IMR-90 (cell line): Measurements from ENCODE around the gene ODF2. TPM values are rescaled to one million over a fixed set of nuclear protein-coding genes. Genes with fewer than 3 reads are reported as not detected.

Experiments used
- ATAC-seq: fragments of 200-7000 bp; cut with Tn5 transposase; 2 replicates; pipeline ENCODE4 v1.9.1; 2020; ENCODE audit warnings: low read depth, mild to moderate bottlenecking, moderate library complexity
- BruUV-seq: library from RNA; stranded (reverse); fragments of 400-500 nt; replicated peaks from 2 replicates; lab custom pipeline; 2021; lab: Mats Ljungman, UMichigan
- CTCF ChIA-PET: fragments of 300-600 bp; formaldehyde crosslinking; extraction: SDS; loops from one replicate; lab custom pipeline; 2021; ENCODE audit warnings: antibody characterized with exemption; lab: Yijun Ruan, JAX
- POLR2A ChIA-PET: fragments of 300-600 bp; sonication (Branson Sonifier 250); formaldehyde crosslinking; loops from one replicate; lab custom pipeline; 2022; ENCODE audit warnings: antibody characterized with exemption; ENCODE audit not compliant: unreplicated experiment; lab: Charles Lee
- DNase-seq: peaks from one replicate; pipeline ENCODE4 v3.0.0; 2013
- H2AFZ ChIP-seq: replicated peaks from 2 replicates; pipeline ENCODE3; 2013; ENCODE audit warnings: low read length, mild to moderate bottlenecking; ENCODE audit not compliant: poor library complexity
- H2AK5ac ChIP-seq: 2 replicates; pipeline ENCODE4 v1.6.1; 2013; ENCODE audit warnings: low read depth, low read length, inconsistent platforms
- H2AK9ac ChIP-seq: replicated peaks from 2 replicates; pipeline ENCODE3; 2013; ENCODE audit warnings: mild to moderate bottlenecking, low read depth, low read length, moderate library complexity; ENCODE audit not compliant: poor library complexity
- H2BK120ac ChIP-seq: 2 replicates; pipeline ENCODE4 v1.6.1; 2013; ENCODE audit warnings: low read depth, low read length, inconsistent platforms
- H2BK15ac ChIP-seq: 3 replicates; pipeline ENCODE4 v1.6.1; 2013; ENCODE audit warnings: low read depth, low read length, inconsistent platforms
- H2BK20ac ChIP-seq: 2 replicates; pipeline ENCODE4 v1.6.1; 2013; ENCODE audit warnings: low read depth, mild to moderate bottlenecking, inconsistent platforms, low read length, moderate library complexity
- H2BK5ac ChIP-seq: 2 replicates; pipeline ENCODE4 v1.6.1; 2013; ENCODE audit warnings: mild to moderate bottlenecking, low read depth, low read length, inconsistent platforms; ENCODE audit not compliant: poor library complexity, severe bottlenecking
- H3K14ac ChIP-seq: replicated peaks from 2 replicates; pipeline ENCODE4 v1.6.1; 2013; ENCODE audit warnings: low read depth, low read length, inconsistent platforms
- H3K18ac ChIP-seq: 2 replicates; pipeline ENCODE4 v1.6.1; 2013; ENCODE audit warnings: low read depth, low read length, control low read depth
- H3K23ac ChIP-seq: 2 replicates; pipeline ENCODE4 v1.6.1; 2013; ENCODE audit warnings: low read depth, low read length, inconsistent platforms
- H3K27ac ChIP-seq: 2 replicates; pipeline ENCODE4 v1.5.1; 2013; ENCODE audit warnings: mild to moderate bottlenecking, control low read depth, low read length; ENCODE audit not compliant: insufficient read depth
- H3K27me3 ChIP-seq: 2 replicates; pipeline ENCODE4 v1.6.1; 2013; ENCODE audit warnings: low read length; ENCODE audit not compliant: control insufficient read depth, insufficient read depth
- H3K36me3 ChIP-seq: 2 replicates; pipeline ENCODE4 v1.6.1; 2013; ENCODE audit warnings: low read length, mixed read lengths; ENCODE audit not compliant: control insufficient read depth, insufficient read depth
- H3K4ac ChIP-seq: 2 replicates; pipeline ENCODE4 v1.6.1; 2013; ENCODE audit warnings: low read depth, low read length, inconsistent platforms
- H3K4me1 ChIP-seq: 2 replicates; pipeline ENCODE4 v1.6.1; 2013; ENCODE audit warnings: low read length, mixed read lengths; ENCODE audit not compliant: control insufficient read depth, insufficient read depth
- H3K4me2 ChIP-seq: 2 replicates; pipeline ENCODE4 v1.6.1; 2013; ENCODE audit warnings: low read depth, mild to moderate bottlenecking, control low read depth, low read length, moderate library complexity
- H3K4me3 ChIP-seq: 2 replicates; pipeline ENCODE4 v1.5.1; 2013; ENCODE audit warnings: low read depth, mild to moderate bottlenecking, control low read depth, low read length, moderate library complexity; ENCODE audit not compliant: insufficient read depth
- H3K56ac ChIP-seq: 2 replicates; pipeline ENCODE4 v1.6.1; 2013; ENCODE audit warnings: low read length, inconsistent platforms; ENCODE audit not compliant: insufficient read depth; ENCODE audit errors: extremely low read depth
- H3K79me1 ChIP-seq, 2 experiments: 2 replicates each; pipeline ENCODE4 v1.6.1; 2013; ENCODE audit warnings: low read length in 2 of 2, inconsistent platforms in 1 of 2, low read depth in 1 of 2
- H3K9ac ChIP-seq: 2 replicates; pipeline ENCODE4 v1.6.1; 2013; ENCODE audit warnings: low read depth, low read length, control low read depth
- H3K9me1 ChIP-seq: 2 replicates; pipeline ENCODE4 v1.6.1; 2013; ENCODE audit warnings: low read length, inconsistent platforms; ENCODE audit not compliant: insufficient read depth
- H3K9me3 ChIP-seq: 2 replicates; pipeline ENCODE4 v1.6.1; 2013; ENCODE audit warnings: low read length; ENCODE audit not compliant: control insufficient read depth, insufficient read depth
- H4K20me1 ChIP-seq: 2 replicates; pipeline ENCODE4 v1.6.1; 2013; ENCODE audit warnings: low read length, inconsistent platforms; ENCODE audit not compliant: insufficient read depth
- H4K5ac ChIP-seq: 2 replicates; pipeline ENCODE4 v1.6.1; 2013; ENCODE audit warnings: mild to moderate bottlenecking, low read depth, low read length, control low read depth
- H4K8ac ChIP-seq, 2 experiments: 2 replicates each; pipeline ENCODE4 v1.6.1; 2013; ENCODE audit warnings: low read depth in 2 of 2, low read length in 2 of 2, control low read depth in 1 of 2, inconsistent platforms in 1 of 2
- H4K91ac ChIP-seq: 2 replicates; pipeline ENCODE4 v1.6.1; 2013; ENCODE audit warnings: low read depth, low read length, inconsistent platforms; ENCODE audit not compliant: insufficient read depth
- BHLHE40 ChIP-seq: fragments of 150-350 bp; IDR thresholded peaks from 2 replicates; pipeline ENCODE4 v1.6.1; 2016; ENCODE audit warnings: mild to moderate bottlenecking, low read depth, low read length
- CEBPB ChIP-seq: IDR thresholded peaks from 2 replicates; pipeline ENCODE4 v1.6.1; 2012; ENCODE audit warnings: low read depth, low read length, improper control_type of control experiment
- CHD1 ChIP-seq: IDR thresholded peaks from 2 replicates; pipeline ENCODE4 v1.6.1; 2012; ENCODE audit warnings: low read depth, low read length, improper control_type of control experiment
- CTCF ChIP-seq: conservative IDR thresholded peaks from 2 replicates; pipeline ENCODE4 v1.5.1; 2012; ENCODE audit warnings: mild to moderate bottlenecking, low read depth, low read length, improper control_type of control experiment
- FOS ChIP-seq: fragments of 150-350 bp; IDR thresholded peaks from 2 replicates; pipeline ENCODE4 v1.6.1; 2016; ENCODE audit warnings: low read depth, low read length
- MAFK ChIP-seq: IDR thresholded peaks from 2 replicates; pipeline ENCODE4 v1.6.1; 2012; ENCODE audit warnings: low read depth, low read length, improper control_type of control experiment
- MAZ ChIP-seq: IDR thresholded peaks from 2 replicates; pipeline ENCODE4 v1.6.1; 2012; ENCODE audit warnings: low read depth, mild to moderate bottlenecking, low read length, improper control_type of control experiment, moderate library complexity, borderline replicate concordance
- MXI1 ChIP-seq: IDR thresholded peaks from 2 replicates; pipeline ENCODE4 v1.6.1; 2012; ENCODE audit warnings: low read depth, mild to moderate bottlenecking, low read length, moderate library complexity, borderline replicate concordance
- NFE2L2 ChIP-seq: fragments of 150-350 bp; IDR thresholded peaks from 2 replicates; pipeline ENCODE4 v1.6.1; 2016; ENCODE audit warnings: low read depth, mild to moderate bottlenecking, low read length
- POLR2A ChIP-seq: IDR thresholded peaks from 2 replicates; pipeline ENCODE4 v1.6.1; 2012; ENCODE audit warnings: mild to moderate bottlenecking, low read depth, low read length
- RAD21 ChIP-seq: IDR thresholded peaks from 2 replicates; pipeline ENCODE4 v1.6.1; 2012; ENCODE audit warnings: low read length, improper control_type of control experiment
- RCOR1 ChIP-seq: IDR thresholded peaks from 2 replicates; pipeline ENCODE4 v1.6.1; 2012; ENCODE audit warnings: mild to moderate bottlenecking, low read length, improper control_type of control experiment; ENCODE audit not compliant: insufficient replicate concordance
- RFX5 ChIP-seq: IDR thresholded peaks from 2 replicates; pipeline ENCODE4 v1.8.0; 2012; ENCODE audit warnings: low read depth, mild to moderate bottlenecking, low read length, moderate library complexity
- SMC3 ChIP-seq: fragments of 150-350 bp; IDR thresholded peaks from 2 replicates; pipeline ENCODE4 v1.6.1; 2016; ENCODE audit warnings: low read depth, mild to moderate bottlenecking, antibody characterized with exemption, low read length, moderate library complexity
- WGBS, 2 experiments: methylation state at CpG; one replicate each; pipeline versions ENCODE4 v1.1.5 to v1.1.7; 2013; ENCODE audit warnings: missing lambda C conversion rate in 2 of 2; ENCODE audit not compliant: insufficient read length in 1 of 2; ENCODE audit errors: extremely low coverage in 2 of 2; 5-methylcytosine and 5-hydroxymethylcytosine counted together
- dilution Hi-C: fragments of 300-500 bp; cut with HindIII; formaldehyde crosslinking; loops from one replicate; pipeline ENCODE4 v1.14.3; 2018; ENCODE audit warnings: low sequenced_read_pairs; ENCODE audit not compliant: unreplicated experiment
- in situ Hi-C: fragments of 300-500 bp; cut with MboI; formaldehyde crosslinking; loops from 3 replicates; pipeline ENCODE4 v1.14.3; 2019; ENCODE audit warnings: low sequenced_read_pairs, inconsistent platforms, mixed read lengths
- intact Hi-C: fragments of 100-400 bp; cut with micrococcal nuclease; formaldehyde crosslinking; loops from 2 replicates; pipeline ENCODE4 v1.10.0; 2022
- polyA plus RNA-seq, 3 experiments: library from polyadenylated mRNA; depleted of rRNA; stranded (reverse); fragments of >200 nt; gene quantifications; 2 replicates each; pipeline ENCODE4 v1.2.3, GENCODE V29; 2012; ENCODE audit warnings: low replicate concordance in 1 of 3
- total RNA-seq: library from RNA; depleted of rRNA; stranded (reverse); fragments of >200 nt; gene quantifications from 2 replicates; pipeline ENCODE4 v1.2.3, GENCODE V29; 2012
- TF ChIP-seq, protein P1 (sequence below): fragments of 150-350 bp; IDR thresholded peaks from 2 replicates; pipeline ENCODE4 v1.6.1; 2017; ENCODE audit warnings: mild to moderate bottlenecking, antibody characterized with exemption, low read length, low read depth
- TF ChIP-seq, protein P2 (sequence below): fragments of 150-350 bp; IDR thresholded peaks from 2 replicates; pipeline ENCODE4 v1.6.1; 2016; ENCODE audit warnings: low read depth, mild to moderate bottlenecking, low read length, moderate library complexity, borderline replicate concordance

The ODF2 gene
- total and polyA plus RNA-seq, 2 of the 4 experiments (the other 2 are of a cell fraction): 40.2 to 46.4 TPM

GRCh38 chr9:128540634-128541360 lies 85.0 kb downstream of the ODF2 start:
- Histone ChIP-seq H3K14ac (no peak overlapping the region), H3K9me3 (no peaks in the 10 kb centered on the region), H3K18ac (no peak overlapping the region), H4K91ac (no peak overlapping the region), H2AK5ac (no peak overlapping the region), H3K4me3 (no peak overlapping the region), H3K23ac (no peak overlapping the region), H3K27me3 (no peaks in the 10 kb centered on the region), H2BK120ac (no peak overlapping the region), H2BK5ac (no peak overlapping the region), H3K9ac (no peak overlapping the region), H2AFZ (no peak overlapping the region), H4K8ac (no peak overlapping the region), H3K79me1 (no peaks in the 10 kb centered on the region), H3K36me3 (peaks cover 38% of the 10 kb centered on the region), H2AK9ac (no peak overlapping the region), H2BK20ac (no peak overlapping the region), H2BK15ac (no peak overlapping the region), H3K4me1 (no peaks in the 10 kb centered on the region), H3K27ac (no peak overlapping the region), H4K5ac (no peak overlapping the region), H3K9me1 (peaks cover 3% of the 10 kb centered on the region; the same call in 1 of the 2 replicates), H3K4me2 (no peak overlapping the region), H3K56ac (no peak overlapping the region), H3K4ac (no peak overlapping the region), H4K20me1 (no peaks in the 10 kb centered on the region)
- TF ChIP-seq FOS: no peak
- no peak for TF ChIP-seq MAZ
- TF ChIP-seq, protein P1, sequence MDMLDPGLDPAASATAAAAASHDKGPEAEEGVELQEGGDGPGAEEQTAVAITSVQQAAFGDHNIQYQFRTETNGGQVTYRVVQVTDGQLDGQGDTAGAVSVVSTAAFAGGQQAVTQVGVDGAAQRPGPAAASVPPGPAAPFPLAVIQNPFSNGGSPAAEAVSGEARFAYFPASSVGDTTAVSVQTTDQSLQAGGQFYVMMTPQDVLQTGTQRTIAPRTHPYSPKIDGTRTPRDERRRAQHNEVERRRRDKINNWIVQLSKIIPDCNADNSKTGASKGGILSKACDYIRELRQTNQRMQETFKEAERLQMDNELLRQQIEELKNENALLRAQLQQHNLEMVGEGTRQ: no peak
- no peak for TF ChIP-seq CHD1
- no peak for TF ChIP-seq NFE2L2
- TF ChIP-seq BHLHE40: no peak
- TF ChIP-seq RCOR1: no peak
- TF ChIP-seq RFX5: no peak
- no peak for TF ChIP-seq POLR2A
- no peak for TF ChIP-seq CEBPB
- TF ChIP-seq MXI1: no peak
- TF ChIP-seq CTCF: no peak
- no peak for TF ChIP-seq RAD21
- no peak for TF ChIP-seq MAFK
- TF ChIP-seq, protein P2, sequence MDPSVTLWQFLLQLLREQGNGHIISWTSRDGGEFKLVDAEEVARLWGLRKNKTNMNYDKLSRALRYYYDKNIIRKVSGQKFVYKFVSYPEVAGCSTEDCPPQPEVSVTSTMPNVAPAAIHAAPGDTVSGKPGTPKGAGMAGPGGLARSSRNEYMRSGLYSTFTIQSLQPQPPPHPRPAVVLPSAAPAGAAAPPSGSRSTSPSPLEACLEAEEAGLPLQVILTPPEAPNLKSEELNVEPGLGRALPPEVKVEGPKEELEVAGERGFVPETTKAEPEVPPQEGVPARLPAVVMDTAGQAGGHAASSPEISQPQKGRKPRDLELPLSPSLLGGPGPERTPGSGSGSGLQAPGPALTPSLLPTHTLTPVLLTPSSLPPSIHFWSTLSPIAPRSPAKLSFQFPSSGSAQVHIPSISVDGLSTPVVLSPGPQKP: no peak
- TF ChIP-seq SMC3: no peak
- WGBS, 2 experiments: no CpG with 5 or more reads among the region's 3 CpGs
- BruUV-seq: no TSS peak
- CTCF ChIA-PET: interaction anchor here (1.0 kb wide), 1 partner anchor 9 kb away, joined by 4 read pairs; no protein-coding TSS in a partner anchor
- DNase-seq: no peak
- dilution Hi-C loops (no loop called here), intact Hi-C loops (no loop called here), in situ Hi-C loops (no loop called here)
- ATAC-seq: no peak
- POLR2A ChIA-PET: no interaction called here
